Gastroesophageal sphincter (tissue), 3 donors: Measurements from ENCODE around the gene SARM1.

Source experiments
- POLR2A ChIP-seq, 2 donors: fragments of 450-650 bp; IDR thresholded peaks; one replicate each; pipeline ENCODE4 v1.6.1; 2017; ENCODE audit warnings: antibody characterized with exemption in 2 of 2, mild to moderate bottlenecking in 2 of 2, moderate library complexity in 1 of 2
- TF ChIP-seq, protein P1 (sequence below), 4 experiments: fragments of 200-600 bp in 2 of 4; fragments of 450-650 bp in 2 of 4; sonication (generic) in 1 of 4; IDR thresholded peaks; one replicate each; pipeline ENCODE4 v1.5.1; 2017 to 2019; ENCODE audit warnings: antibody characterized with exemption in 4 of 4, mild to moderate bottlenecking in 2 of 4, moderate library complexity in 2 of 4

DNA sequence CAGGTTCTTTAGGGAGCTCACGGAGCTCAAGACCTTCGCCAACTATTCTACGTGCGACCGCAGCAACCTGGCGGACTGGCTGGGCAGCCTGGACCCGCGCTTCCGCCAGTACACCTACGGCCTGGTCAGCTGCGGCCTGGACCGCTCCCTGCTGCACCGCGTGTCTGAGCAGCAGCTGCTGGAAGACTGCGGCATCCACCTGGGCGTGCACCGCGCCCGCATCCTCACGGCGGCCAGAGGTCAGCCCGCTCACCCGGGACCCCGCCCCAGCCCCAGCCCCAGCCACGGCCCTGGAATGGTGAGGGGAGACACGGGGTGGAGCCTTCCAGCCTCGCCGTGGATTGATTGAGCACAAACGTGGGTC, 13.5 kb downstream of the SARM1 start:
- TF ChIP-seq, protein P1, sequence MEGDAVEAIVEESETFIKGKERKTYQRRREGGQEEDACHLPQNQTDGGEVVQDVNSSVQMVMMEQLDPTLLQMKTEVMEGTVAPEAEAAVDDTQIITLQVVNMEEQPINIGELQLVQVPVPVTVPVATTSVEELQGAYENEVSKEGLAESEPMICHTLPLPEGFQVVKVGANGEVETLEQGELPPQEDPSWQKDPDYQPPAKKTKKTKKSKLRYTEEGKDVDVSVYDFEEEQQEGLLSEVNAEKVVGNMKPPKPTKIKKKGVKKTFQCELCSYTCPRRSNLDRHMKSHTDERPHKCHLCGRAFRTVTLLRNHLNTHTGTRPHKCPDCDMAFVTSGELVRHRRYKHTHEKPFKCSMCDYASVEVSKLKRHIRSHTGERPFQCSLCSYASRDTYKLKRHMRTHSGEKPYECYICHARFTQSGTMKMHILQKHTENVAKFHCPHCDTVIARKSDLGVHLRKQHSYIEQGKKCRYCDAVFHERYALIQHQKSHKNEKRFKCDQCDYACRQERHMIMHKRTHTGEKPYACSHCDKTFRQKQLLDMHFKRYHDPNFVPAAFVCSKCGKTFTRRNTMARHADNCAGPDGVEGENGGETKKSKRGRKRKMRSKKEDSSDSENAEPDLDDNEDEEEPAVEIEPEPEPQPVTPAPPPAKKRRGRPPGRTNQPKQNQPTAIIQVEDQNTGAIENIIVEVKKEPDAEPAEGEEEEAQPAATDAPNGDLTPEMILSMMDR (IDR thresholded peaks at IDR 0.05): no peak
- TF ChIP-seq POLR2A (IDR thresholded peaks at IDR 0.05): no peak
